Upper lobe of right lung (tissue), 1 donor: ENCODE results near the gene HS6ST3. TPM values are rescaled to one million over a fixed set of nuclear protein-coding genes. Genes with fewer than 3 reads are reported as not detected.

Experiments used
- ATAC-seq: fragments of 200-7000 bp; cut with Tn5 transposase; one replicate; pipeline ENCODE4 v1.9.1; 2020; ENCODE audit warnings: mild to moderate bottlenecking, moderate library complexity
- DNase-seq: peaks from one replicate; pipeline ENCODE4 v3.0.0-alpha.2; 2020
- H3K27ac ChIP-seq: fragments of 200-600 bp; one replicate; pipeline ENCODE4 v1.8.0; 2022
- H3K27me3 ChIP-seq: fragments of 200-600 bp; one replicate; pipeline ENCODE4 v1.8.0; 2022; ENCODE audit warnings: mild to moderate bottlenecking
- H3K36me3 ChIP-seq: fragments of 200-600 bp; one replicate; pipeline ENCODE4 v1.8.0; 2022
- H3K4me1 ChIP-seq: fragments of 200-600 bp; one replicate; pipeline ENCODE4 v1.8.0; 2022
- H3K4me3 ChIP-seq: fragments of 200-600 bp; one replicate; pipeline ENCODE4 v1.8.0; 2022; ENCODE audit warnings: mild to moderate bottlenecking
- H3K9me3 ChIP-seq: fragments of 200-600 bp; one replicate; pipeline ENCODE4 v1.8.0; 2022
- CTCF ChIP-seq: fragments of 200-600 bp; IDR thresholded peaks from one replicate; pipeline ENCODE4 v1.8.0; 2022; ENCODE audit warnings: antibody characterized with exemption
- intact Hi-C: fragments of 100-400 bp; cut with DNase I; formaldehyde crosslinking; loops from one replicate; pipeline ENCODE4 v1.11.0; 2022
- total RNA-seq: library from RNA; stranded (reverse); fragmentation: NEBNext Ultra II Directional; extraction: Animal tissue kit (Norgen Biotek cat#: 25700); gene quantifications from one replicate; pipeline ENCODE4 v1.2.1, GENCODE V29; 2021
- donor health status: DM: no; HTN: yes; CAD: no; lungs with severe emphysema.

Gene HS6ST3
- total RNA-seq, 1 donor from 2014 or later: not detected

GRCh38 chr13:96052656-96053002 is 37.3 kb upstream of the HS6ST3 start:
- peaks cover 6% of the 10 kb centered on the region for H3K4me1 ChIP-seq
- DNase-seq (no peak), ATAC-seq (peak; percentile 55)
- H3K27me3 ChIP-seq: no peaks in the 10 kb centered on the region
- H3K36me3 ChIP-seq: no peaks in the 10 kb centered on the region
- TF ChIP-seq CTCF: no peak
- intact Hi-C loops: no loop called here
- no peaks in the 10 kb centered on the region for H3K9me3 ChIP-seq
- H3K4me3 ChIP-seq: peak overlapping the region; percentile 95
- H3K27ac ChIP-seq: peak overlapping the region; percentile 86

DNA sequence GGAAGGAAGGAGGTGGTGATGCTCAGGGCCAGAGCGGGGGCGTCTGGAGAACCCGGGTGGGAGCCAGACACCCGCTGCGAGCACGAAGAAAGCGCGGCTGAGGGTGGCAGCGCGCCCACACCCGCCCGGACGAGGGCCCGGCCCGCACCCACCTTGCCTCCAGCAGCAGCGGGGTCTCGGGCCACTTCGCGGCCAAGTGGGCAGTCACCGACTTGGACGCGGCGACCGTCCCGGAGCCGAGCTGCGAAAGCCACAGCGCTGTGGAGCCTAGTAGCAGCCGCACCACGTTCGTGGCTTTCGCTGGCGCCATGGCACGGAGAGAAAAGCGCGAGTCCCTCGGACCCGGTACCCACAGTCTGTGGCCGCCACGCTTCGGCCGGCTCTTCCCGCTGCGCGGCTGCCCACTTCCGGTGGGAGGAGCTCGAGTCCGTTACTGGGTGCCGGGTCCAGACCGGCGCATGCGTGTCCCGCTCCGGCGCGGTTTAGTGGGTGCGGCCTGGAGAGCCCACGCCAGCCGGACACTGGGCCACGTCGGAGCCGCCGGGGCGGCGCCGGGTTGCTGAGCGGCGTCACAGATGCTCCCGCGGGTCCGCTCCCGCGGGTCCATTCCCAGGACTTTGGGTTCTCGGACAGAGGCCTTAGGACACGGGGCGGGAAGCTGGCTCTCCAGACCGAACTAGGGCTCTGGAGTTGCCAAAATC is 36.8 kb upstream of the HS6ST3 start, which contains the start of gene UGGT2:
Gene UGGT2 (minus strand): TSS at position 399 of the 701 bp plus-strand sequence. CDS start 89 bp downstream, at position 310.
- no peaks in the 10 kb centered on the region for H3K36me3 ChIP-seq
- peak; percentile 98 for DNase-seq
- H3K4me3 ChIP-seq: peak within 1 kb of the TSS; percentile 95
- intact Hi-C loops: no loop called here
- no peaks in the 10 kb centered on the region for H3K27me3 ChIP-seq
- H3K4me1 ChIP-seq: peaks cover 6% of the 10 kb centered on the region
- TF ChIP-seq CTCF: no peak
- H3K27ac ChIP-seq: peak within 1 kb of the TSS; percentile 86
- ATAC-seq: peak; percentile 100
- H3K9me3 ChIP-seq: no peaks in the 10 kb centered on the region

GRCh38 chr13:96065849-96066248 is 24.1 kb upstream of the HS6ST3 start:
- Histone ChIP-seq H3K27me3 (no peaks in the 10 kb centered on the region), H3K4me3 (no peak overlapping the region), H3K9me3 (no peaks in the 10 kb centered on the region), H3K27ac (no peak overlapping the region), H3K36me3 (no peaks in the 10 kb centered on the region), H3K4me1 (no peaks in the 10 kb centered on the region)
- ATAC-seq (no peak), DNase-seq (no peak)
- intact Hi-C loops: no loop called here
- TF ChIP-seq CTCF: no peak

- Histone ChIP-seq H3K36me3 (no peaks in the 10 kb centered on the region), H3K4me3 (no peak overlapping the region), H3K27ac (no peak overlapping the region), H3K9me3 (no peaks in the 10 kb centered on the region), H3K27me3 (no peaks in the 10 kb centered on the region), H3K4me1 (no peaks in the 10 kb centered on the region)
- TF ChIP-seq CTCF: no peak
- intact Hi-C loops: no loop called here
- no peak for DNase-seq
- no peak for ATAC-seq
Observed at GRCh38 chr13:96068729-96069128, 21.2 kb upstream of the HS6ST3 start.

GRCh38 chr13:96071504-96071903 is 18.4 kb upstream of the HS6ST3 start:
- H3K4me3 ChIP-seq: no peak overlapping the region
- DNase-seq (no peak), ATAC-seq (no peak)
- no peak overlapping the region for H3K27ac ChIP-seq
- no peaks in the 10 kb centered on the region for H3K36me3 ChIP-seq
- no peaks in the 10 kb centered on the region for H3K9me3 ChIP-seq
- intact Hi-C loops: no loop called here
- no peaks in the 10 kb centered on the region for H3K4me1 ChIP-seq
- H3K27me3 ChIP-seq: no peaks in the 10 kb centered on the region
- no peak for TF ChIP-seq CTCF
